ENCODE results near the gene SYNE1.

GRCh38 chr6:152572338-152573088 lies 64.6 kb downstream of the SYNE1 start:
- TF ChIP-seq CTCF (IDR thresholded peaks at IDR 0.05) (no peak), POLR2AphosphoS5 (IDR thresholded peaks at IDR 0.05) (no peak), POLR2A (IDR thresholded peaks at IDR 0.05) (no peak)
